GM12878 (cell line): ENCODE measurements around the gene ADAMTS6. TPM values are rescaled to one million over a fixed set of nuclear protein-coding genes. Genes with fewer than 3 reads are reported as not detected.
A peak's percentile ranks its signal among the peaks of the same experiment; 100 is the strongest.

Experiments
- ATAC-seq: fragments of 200-7000 bp; cut with Tn5 transposase; 3 replicates; pipeline ENCODE4 v1.9.1; 2020; ENCODE audit warnings: mild to moderate bottlenecking, moderate library complexity
- BruUV-seq: library from RNA; stranded (reverse); fragments of 400-500 nt; replicated peaks from 2 replicates; lab custom pipeline; 2021; lab: Mats Ljungman, UMichigan
- CTCF ChIA-PET: fragments of 300-600 bp; sonication (Branson Sonifier 250); formaldehyde crosslinking; extraction: SDS; loops from one replicate; lab custom pipeline; 2021; ENCODE audit warnings: inconsistent platforms; lab: Yijun Ruan, JAX
- POLR2A ChIA-PET: fragments of 350-600 bp; formaldehyde crosslinking; extraction: SDS; loops from one replicate; lab custom pipeline; 2021; ENCODE audit warnings: inconsistent platforms; lab: Charles Lee
- RAD21 ChIA-PET: fragments of 300-600 bp; sonication (Branson Sonifier 250); formaldehyde crosslinking; loops from one replicate; lab custom pipeline; 2023; ENCODE audit warnings: antibody characterized with exemption; ENCODE audit not compliant: unreplicated experiment; lab: Charles Lee
- SMC1A ChIA-PET: fragments of 300-600 bp; sonication (Branson Sonifier 250); formaldehyde crosslinking; loops from one replicate; lab custom pipeline; 2023; ENCODE audit not compliant: unreplicated experiment, uncharacterized antibody; lab: Charles Lee
- DNase-seq: peaks from one replicate; pipeline ENCODE4 v3.0.0-alpha.2; 2011; ENCODE audit warnings: low read depth, low spot score
- FAIRE-seq: peaks from 3 replicates; lab custom pipeline; 2011; peaks lifted over from hg19 to GRCh38; lab: Jason Lieb, UNC
- H2AFZ ChIP-seq: 2 replicates; pipeline ENCODE4 v1.6.0; 2011; ENCODE audit warnings: low read depth, low read length, control low read depth; ENCODE audit not compliant: control insufficient read depth
- H3K27ac ChIP-seq: 2 replicates; pipeline ENCODE4 v1.5.1; 2011; ENCODE audit warnings: control low read depth; ENCODE audit not compliant: control insufficient read depth, insufficient read depth
- H3K27me3 ChIP-seq, 2 experiments: replicated peaks in 1 of 2; 2 replicates each; pipeline versions ENCODE4 v1.6.0 to v1.6.1; 2011; ENCODE audit warnings: low read length in 1 of 2; ENCODE audit not compliant: control insufficient read depth in 2 of 2, insufficient read depth in 2 of 2
- H3K36me3 ChIP-seq, 2 experiments: 2 replicates each; pipeline ENCODE4 v1.5.1; 2011; ENCODE audit warnings: low read length in 1 of 2; ENCODE audit not compliant: control insufficient read depth in 2 of 2, insufficient read depth in 2 of 2
- H3K4me1 ChIP-seq: 2 replicates; pipeline ENCODE4 v1.6.1; 2011; ENCODE audit warnings: mild to moderate bottlenecking, low read length, moderate library complexity, mixed read lengths; ENCODE audit not compliant: control insufficient read depth, insufficient read depth
- H3K4me2 ChIP-seq: 2 replicates; pipeline ENCODE4 v1.6.0; 2011; ENCODE audit warnings: control low read depth; ENCODE audit not compliant: control insufficient read depth, insufficient read depth
- H3K4me3 ChIP-seq: fragments of 200-600 bp; sonication (generic); 2 replicates; pipeline ENCODE4 v1.5.1; 2016
- H3K79me2 ChIP-seq: 2 replicates; pipeline ENCODE4 v1.6.0; 2011; ENCODE audit warnings: low read length; ENCODE audit not compliant: control insufficient read depth, insufficient read depth
- H3K9ac ChIP-seq: 2 replicates; pipeline ENCODE4 v1.8.0; 2011; ENCODE audit warnings: low read length, control low read depth, mixed read lengths; ENCODE audit not compliant: control insufficient read depth, insufficient read depth
- H3K9me3 ChIP-seq: replicated peaks from 3 replicates; pipeline ENCODE4 v1.5.1; 2011; ENCODE audit warnings: mild to moderate bottlenecking, low read length; ENCODE audit not compliant: control insufficient read depth, insufficient read depth
- H4K20me1 ChIP-seq: 2 replicates; pipeline ENCODE4 v1.6.0; 2011; ENCODE audit not compliant: control insufficient read depth, insufficient read depth
- ATF7 ChIP-seq: fragments of 450-650 bp; IDR thresholded peaks from 2 replicates; pipeline ENCODE4 v1.6.1; 2016; ENCODE audit warnings: low read depth, mild to moderate bottlenecking
- BCL3 ChIP-seq: IDR thresholded peaks from 2 replicates; pipeline ENCODE4 v1.6.1; 2011; ENCODE audit warnings: borderline replicate concordance, low read depth, mild to moderate bottlenecking, moderate library complexity, low read length; ENCODE audit not compliant: insufficient read depth, poor library complexity, severe bottlenecking
- IKZF1 ChIP-seq: fragments of 450-650 bp; conservative IDR thresholded peaks from 2 replicates; pipeline ENCODE4 v1.6.1; 2017; ENCODE audit warnings: antibody characterized with exemption, mild to moderate bottlenecking
- MYB ChIP-seq: fragments of 150-350 bp; IDR thresholded peaks from 2 replicates; pipeline ENCODE4 v1.6.1; 2014; ENCODE audit warnings: mild to moderate bottlenecking, low read depth, low read length, borderline replicate concordance
- NFXL1 ChIP-seq: fragments of 450-650 bp; IDR thresholded peaks from 2 replicates; pipeline ENCODE4 v1.6.1; 2017; ENCODE audit warnings: antibody characterized with exemption, mild to moderate bottlenecking, borderline replicate concordance
- NFYB ChIP-seq: IDR thresholded peaks from 2 replicates; pipeline ENCODE4 v1.6.1; 2011; ENCODE audit warnings: low read depth, mild to moderate bottlenecking, low read length, improper control_type of control experiment, moderate library complexity; ENCODE audit not compliant: insufficient read depth
- RCOR1 ChIP-seq: conservative IDR thresholded peaks from 2 replicates; pipeline ENCODE4 v1.6.1; 2012; ENCODE audit warnings: low read depth, low read length, improper control_type of control experiment
- SRF ChIP-seq, 2 experiments: IDR thresholded peaks; 2 replicates each; pipeline ENCODE4 v1.6.1; 2011; ENCODE audit warnings: low read depth in 2 of 2, low read length in 2 of 2, mild to moderate bottlenecking in 1 of 2, moderate library complexity in 1 of 2
- SUZ12 ChIP-seq: fragments of 200-600 bp; sonication (generic); IDR thresholded peaks from one replicate; pipeline ENCODE4 v1.6.1; 2018; ENCODE audit warnings: antibody characterized with exemption, mild to moderate bottlenecking; ENCODE audit not compliant: unreplicated experiment
- TAF1 ChIP-seq: IDR thresholded peaks from 2 replicates; pipeline ENCODE4 v1.6.1; 2011; ENCODE audit warnings: mild to moderate bottlenecking, low read depth, low read length, borderline replicate concordance
- ZBTB40 ChIP-seq: fragments of 450-650 bp; IDR thresholded peaks from 2 replicates; pipeline ENCODE4 v1.6.1; 2016; ENCODE audit warnings: mild to moderate bottlenecking, moderate library complexity, borderline replicate concordance
- WGBS: methylation state at CpG from one replicate; pipeline ENCODE4 v1.1.6; 2016; ENCODE audit warnings: low lambda C conversion rate; ENCODE audit not compliant: insufficient replicate concordance, insufficient coverage; ENCODE audit errors: missing lambda C conversion rate; 5-methylcytosine and 5-hydroxymethylcytosine counted together
- in situ Hi-C: fragments of 300-500 bp; cut with MboI; formaldehyde crosslinking; loops from 9 replicates; pipeline ENCODE4 v1.14.3; 2018; ENCODE audit warnings: mixed read lengths
- intact Hi-C: fragments of 100-400 bp; cut with micrococcal nuclease; formaldehyde crosslinking; loops from one replicate; pipeline ENCODE4 v1.14.2; 2022; ENCODE audit not compliant: unreplicated experiment
- polyA plus RNA-seq, 11 experiments: library from polyadenylated mRNA; depleted of rRNA in 4 of 11; unstranded in 6 of 11; stranded (reverse) in 5 of 11; fragments of >200 nt; fragmentation: Nextera tagmentation in 4 of 11; fragmentation: Illumina TruSeq in 1 of 11; extraction: Ambion mirVana in 4 of 11; extraction: Trizol in 1 of 11; gene quantifications; 1 replicate in 1 of 11; 2 replicates in 10 of 11; pipeline versions ENCODE4 v1.2.1 to v1.2.3, GENCODE V29; 2011 to 2016; ENCODE audit warnings: inconsistent platforms in 2 of 11, missing spikeins in 2 of 11, low read depth in 1 of 11
- total RNA-seq, 4 experiments: library from RNA; depleted of rRNA in 3 of 4; stranded (reverse); fragments of >200 nt in 3 of 4; fragmentation: Illumina TruSeq in 1 of 4; extraction: Trizol in 1 of 4; gene quantifications; 2 replicates each; pipeline versions ENCODE4 v1.2.1 to v1.2.3, GENCODE V29; 2013 to 2021

Gene ADAMTS6
- total and polyA plus RNA-seq, 10 of the 15 experiments (the other 5 are each of a cell fraction or from before 2014, with no cell fraction given) = 1.1 to 12.3 (median 6.5) TPM

- H2AFZ ChIP-seq = no peak overlapping the region
- WGBS = 39% methylated on average over 1 of the region's 1 CpG
- TF ChIP-seq NFYB (peak; percentile 68), SUZ12 (no peak), RCOR1 (no peak)
- H3K4me3 ChIP-seq = no peak overlapping the region
- H3K9ac ChIP-seq = no peak overlapping the region
- intact Hi-C loops (no loop called here), in situ Hi-C loops (no loop called here)
- no peak for FAIRE-seq
- no peak overlapping the region for H3K27ac ChIP-seq
- RAD21 ChIA-PET = interaction anchor here (1.2 kb wide), 1 partner anchor 372 kb away, joined by 3 read pairs; no protein-coding TSS in a partner anchor
- POLR2A ChIA-PET = interaction anchor here (0.8 kb wide), 1 partner anchor 87 kb away, joined by 3 read pairs; the partner anchor contains the start of genes CENPK and PPWD1
- no peaks in the 10 kb centered on the region for H4K20me1 ChIP-seq
- peak; percentile 68 for ATAC-seq
- DNase-seq = no peak
- H3K4me1 ChIP-seq = no peaks in the 10 kb centered on the region
- BruUV-seq = no TSS peak
- CTCF ChIA-PET = interaction anchor here (1.2 to 1.3 kb wide), 2 partner anchors 9 to 665 kb away, joined by 3 to 5 read pairs; no protein-coding TSS in a partner anchor
- H3K9me3 ChIP-seq = no peaks in the 10 kb centered on the region
- H3K4me2 ChIP-seq = no peak overlapping the region
- SMC1A ChIA-PET = interaction anchor here (0.6 to 1.6 kb wide), 9 partner anchors 9 to 1199 kb away, joined by 3 to 6 read pairs (median 4); no protein-coding TSS in a partner anchor
- H3K36me3 ChIP-seq = no peaks in the 10 kb centered on the region
- H3K27me3 ChIP-seq = no peaks in the 10 kb centered on the region
- H3K79me2 ChIP-seq = peaks cover 1% of the 10 kb centered on the region; the same call in 1 of the 2 replicates
Observed at GRCh38 chr5:65475895-65476294, 5.8 kb downstream of the ADAMTS6 start.

- Histone ChIP-seq H3K9ac (no peak overlapping the region), H3K4me2 (no peak overlapping the region), H3K36me3 (no peaks in the 10 kb centered on the region), H3K4me3 (no peak overlapping the region), H3K79me2 (peaks cover 1% of the 10 kb centered on the region; the same call in 1 of the 2 replicates), H3K27ac (no peak overlapping the region), H3K27me3 (no peaks in the 10 kb centered on the region), H3K9me3 (no peaks in the 10 kb centered on the region), H3K4me1 (no peaks in the 10 kb centered on the region), H2AFZ (no peak overlapping the region), H4K20me1 (no peaks in the 10 kb centered on the region)
- RAD21 ChIA-PET = interaction anchor here (1.2 to 1.9 kb wide), 2 partner anchors 8 to 371 kb away, joined by 3 to 9 read pairs; no protein-coding TSS in a partner anchor
- in situ Hi-C loops (no loop called here), intact Hi-C loops (no loop called here)
- POLR2A ChIA-PET = no interaction called here
- whole genome bisulfite sequencing = 85% methylated on average over 4 of the region's 4 CpGs
- ATAC-seq = no peak
- DNase-seq = no peak
- FAIRE-seq = no peak
- BruUV-seq = no TSS peak
- SMC1A ChIA-PET = interaction anchor here (0.6 to 1.6 kb wide), 7 partner anchors 8 to 1198 kb away, joined by 3 to 6 read pairs (median 3); no protein-coding TSS in a partner anchor
- CTCF ChIA-PET = interaction anchor here (0.6 to 1.3 kb wide), 2 partner anchors 9 to 629 kb away, joined by 3 read pairs; no protein-coding TSS in a partner anchor
- TF ChIP-seq ATF7 = no peak
- no peak for TF ChIP-seq TAF1
- TF ChIP-seq NFXL1 = no peak
- TF ChIP-seq BCL3 = no peak
- TF ChIP-seq ZBTB40 = no peak
- no peak for TF ChIP-seq SRF (IDR thresholded peaks at IDR 0.05; ENCODE audit: low read depth in 2 of 2, low read length in 2 of 2)
- TF ChIP-seq IKZF1 = no peak
- no peak for TF ChIP-seq MYB
Observed at GRCh38 chr5:65475336-65475735, 6.4 kb downstream of the ADAMTS6 start.
